K562 (cell line): ENCODE data around the gene RPS6KA4. TPM values are rescaled to one million over a fixed set of nuclear protein-coding genes. Genes with fewer than 3 reads are reported as not detected.

Source experiments
- ATF7 ChIP-seq: fragments of 450-650 bp; IDR thresholded peaks from 2 replicates; pipeline ENCODE4 v1.7.1; 2014; ENCODE audit warnings: mild to moderate bottlenecking, moderate library complexity
- CAMTA2 ChIP-seq: fragments of 250-450 bp; sonication (Bioruptor Pico); conservative IDR thresholded peaks from 2 replicates; pipeline ENCODE4 v1.5.1; 2022
- DNMT1 ChIP-seq: fragments of 450-650 bp; IDR thresholded peaks from 2 replicates; pipeline ENCODE4 v1.6.1; 2016; ENCODE audit warnings: antibody characterized with exemption, mild to moderate bottlenecking
- GATAD2B ChIP-seq: fragments of 450-650 bp; IDR thresholded peaks from 2 replicates; pipeline ENCODE4 v1.6.1; 2017; ENCODE audit warnings: mild to moderate bottlenecking, borderline replicate concordance
- GTF2E2 ChIP-seq: fragments of 200-800 bp; sonication (Bioruptor generic); IDR thresholded peaks from 2 replicates; pipeline ENCODE4 v1.6.1; 2016; ENCODE audit warnings: missing genetic modification characterization, missing compliant biosample characterization
- MTA3 ChIP-seq: fragments of 450-650 bp; formaldehyde crosslinking; IDR thresholded peaks from 2 replicates; pipeline ENCODE4 v1.6.1; 2017; ENCODE audit warnings: mild to moderate bottlenecking, borderline replicate concordance
- NFYB ChIP-seq: IDR thresholded peaks from 2 replicates; pipeline ENCODE4 v1.6.1; 2011; ENCODE audit warnings: mild to moderate bottlenecking, moderate library complexity; ENCODE audit not compliant: insufficient read length; ENCODE audit errors: extremely low read depth
- PHB ChIP-seq: fragments of 250-450 bp; sonication (Bioruptor Pico); IDR thresholded peaks from 2 replicates; pipeline ENCODE4 v1.5.0; 2021
- POLR2H ChIP-seq: IDR thresholded peaks from 2 replicates; pipeline ENCODE4 v1.6.1; 2016; ENCODE audit warnings: missing genetic modification characterization, low read depth, mild to moderate bottlenecking, control low read depth, missing compliant biosample characterization, moderate library complexity
- SNRNP70 ChIP-seq: fragments of 200-400 bp; formaldehyde crosslinking; optimal IDR thresholded peaks from 2 replicates; pipeline ENCODE3; 2017; ENCODE audit warnings: low read depth, low read length
- TBL1XR1 ChIP-seq, 2 experiments: IDR thresholded peaks; 2 replicates each; pipeline ENCODE4 v1.6.1; 2012; ENCODE audit warnings: improper control_type of control experiment in 2 of 2, low read length in 2 of 2, mild to moderate bottlenecking in 1 of 2
- ZFP36 ChIP-seq: fragments of 150-350 bp; IDR thresholded peaks from 2 replicates; pipeline ENCODE4 v1.6.1; 2018; ENCODE audit warnings: low read length, low read depth; ENCODE audit not compliant: partially characterized antibody
- ZNF124 ChIP-seq: sonication (generic); formaldehyde crosslinking; IDR thresholded peaks from 2 replicates; pipeline ENCODE4 v1.8.1; 2022; ENCODE audit warnings: missing genetic modification reagents
- ZNF507 ChIP-seq: conservative IDR thresholded peaks from 2 replicates; pipeline ENCODE4 v1.6.1; 2017; ENCODE audit warnings: missing genetic modification characterization, missing compliant biosample characterization
- ZNF830 ChIP-seq: fragments of 250-450 bp; sonication (Bioruptor Pico); IDR thresholded peaks from 2 replicates; pipeline ENCODE4 v1.5.0; 2021; ENCODE audit warnings: mild to moderate bottlenecking
- polyA plus RNA-seq, 8 experiments: library from polyadenylated mRNA; depleted of rRNA in 4 of 8; stranded (reverse) in 5 of 8; unstranded in 3 of 8; fragments of >200 nt; fragmentation: Nextera tagmentation in 2 of 8; fragmentation: Illumina TruSeq in 1 of 8; extraction: Ambion mirVana in 2 of 8; extraction: Trizol in 1 of 8; gene quantifications; 2 replicates each; pipeline versions ENCODE4 v1.2.1 to v1.2.3, GENCODE V29; 2011 to 2014; ENCODE audit warnings: inconsistent platforms in 1 of 8, missing spikeins in 1 of 8
- total RNA-seq, 7 experiments: library from RNA; depleted of rRNA in 6 of 7; stranded (reverse); fragments of >200 nt in 6 of 7; fragmentation: Illumina TruSeq in 2 of 7; extraction: Trizol in 2 of 7; gene quantifications; 2 replicates each; pipeline versions ENCODE4 v1.2.1 to v1.2.3, GENCODE V29; 2011 to 2021; ENCODE audit warnings: low replicate concordance in 1 of 7
- TF ChIP-seq, protein P1 (sequence below): fragments of 450-650 bp; IDR thresholded peaks from 2 replicates; pipeline ENCODE4 v1.6.1; 2017; ENCODE audit warnings: mild to moderate bottlenecking, moderate library complexity
- TF ChIP-seq, protein P2 (sequence below): fragments of 450-650 bp; formaldehyde crosslinking; IDR thresholded peaks from 2 replicates; pipeline ENCODE4 v1.4.0; 2022; ENCODE audit warnings: mild to moderate bottlenecking, moderate library complexity
- TF ChIP-seq, protein P3 (sequence below), 2 experiments: IDR thresholded peaks; 2 replicates each; pipeline ENCODE4 v1.6.1; 2011; ENCODE audit warnings: borderline replicate concordance in 1 of 2, control low read depth in 1 of 2, low read depth in 1 of 2, low read length in 1 of 2, mild to moderate bottlenecking in 1 of 2, mixed read lengths in 1 of 2, moderate library complexity in 1 of 2; ENCODE audit not compliant: insufficient read depth in 1 of 2, insufficient read length in 1 of 2, poor library complexity in 1 of 2, severe bottlenecking in 1 of 2; ENCODE audit errors: extremely low read depth in 1 of 2
- TF ChIP-seq, protein P4 (sequence below): IDR thresholded peaks from 2 replicates; pipeline ENCODE4 v1.6.1; 2012; ENCODE audit warnings: low read depth, low read length, improper control_type of control experiment, borderline replicate concordance
- TF ChIP-seq, protein P5 (sequence below): sonication (generic); formaldehyde crosslinking; IDR thresholded peaks from 2 replicates; pipeline ENCODE4 v1.8.0; 2022; ENCODE audit warnings: missing genetic modification reagents, mild to moderate bottlenecking, moderate library complexity, borderline replicate concordance
- TF ChIP-seq, protein P6 (sequence below): fragments of 250-450 bp; sonication (Bioruptor Pico); IDR thresholded peaks from 2 replicates; pipeline ENCODE4 v1.8.0; 2022; ENCODE audit warnings: inconsistent platforms

The RPS6KA4 gene
- total and polyA plus RNA-seq, 9 of the 15 experiments (the other 6 are each of a cell fraction or from before 2014, with no cell fraction given): 0.15 to 23.8 (median 9.8) TPM

DNA sequence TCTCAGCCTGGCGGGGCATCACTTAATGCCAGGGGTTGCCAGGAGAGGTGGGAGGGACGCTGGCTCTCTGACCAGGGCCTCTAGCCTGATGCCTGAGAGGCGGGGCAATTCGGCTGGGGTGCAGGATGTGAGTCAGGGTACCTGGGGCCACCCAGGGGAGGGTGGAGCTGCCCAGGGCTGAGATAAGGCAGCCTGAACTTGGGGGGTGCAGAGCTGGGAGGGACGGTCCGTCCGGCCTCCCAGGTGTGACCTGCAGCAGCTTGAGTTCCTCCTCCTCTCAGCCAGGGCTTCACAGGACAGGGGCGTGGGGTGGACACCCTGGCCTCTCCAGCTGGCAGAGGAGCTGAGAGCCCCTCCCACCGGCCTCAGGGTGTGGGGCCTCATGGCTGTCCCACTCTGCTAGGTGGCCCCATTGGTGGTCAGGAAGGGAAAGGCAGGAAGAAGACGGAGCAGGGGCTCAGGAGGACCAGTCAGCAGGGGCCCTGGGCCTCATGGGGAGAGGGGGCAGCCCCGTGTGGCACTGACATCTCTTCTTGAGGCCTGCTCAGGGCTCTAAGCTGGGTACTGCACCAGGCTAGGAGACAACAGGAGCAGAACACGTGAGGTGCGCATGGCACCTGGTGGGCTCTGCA is 942 bp upstream of the RPS6KA4 start (continued):
- TF ChIP-seq, protein P1, sequence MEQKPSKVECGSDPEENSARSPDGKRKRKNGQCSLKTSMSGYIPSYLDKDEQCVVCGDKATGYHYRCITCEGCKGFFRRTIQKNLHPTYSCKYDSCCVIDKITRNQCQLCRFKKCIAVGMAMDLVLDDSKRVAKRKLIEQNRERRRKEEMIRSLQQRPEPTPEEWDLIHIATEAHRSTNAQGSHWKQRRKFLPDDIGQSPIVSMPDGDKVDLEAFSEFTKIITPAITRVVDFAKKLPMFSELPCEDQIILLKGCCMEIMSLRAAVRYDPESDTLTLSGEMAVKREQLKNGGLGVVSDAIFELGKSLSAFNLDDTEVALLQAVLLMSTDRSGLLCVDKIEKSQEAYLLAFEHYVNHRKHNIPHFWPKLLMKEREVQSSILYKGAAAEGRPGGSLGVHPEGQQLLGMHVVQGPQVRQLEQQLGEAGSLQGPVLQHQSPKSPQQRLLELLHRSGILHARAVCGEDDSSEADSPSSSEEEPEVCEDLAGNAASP: no peak
- TF ChIP-seq TBL1XR1 (IDR thresholded peaks at IDR 0.05; ENCODE audit: low read length in 2 of 2) (no peak), ZNF507 (tag) (no peak), DNMT1 (no peak), NFYB (no peak), MTA3 (peak; percentile 28; the same call in 1 of the 2 replicates), CAMTA2 (CRISPR knock-in tag) (no peak), PHB (CRISPR knock-in tag) (no peak), ZNF124 (no peak), ATF7 (no peak), GATAD2B (no peak), ZNF830 (CRISPR knock-in tag) (no peak), GTF2E2 (no peak), ZFP36 (no peak), POLR2H (tag) (no peak), SNRNP70 (no peak)
- TF ChIP-seq, protein P2, sequence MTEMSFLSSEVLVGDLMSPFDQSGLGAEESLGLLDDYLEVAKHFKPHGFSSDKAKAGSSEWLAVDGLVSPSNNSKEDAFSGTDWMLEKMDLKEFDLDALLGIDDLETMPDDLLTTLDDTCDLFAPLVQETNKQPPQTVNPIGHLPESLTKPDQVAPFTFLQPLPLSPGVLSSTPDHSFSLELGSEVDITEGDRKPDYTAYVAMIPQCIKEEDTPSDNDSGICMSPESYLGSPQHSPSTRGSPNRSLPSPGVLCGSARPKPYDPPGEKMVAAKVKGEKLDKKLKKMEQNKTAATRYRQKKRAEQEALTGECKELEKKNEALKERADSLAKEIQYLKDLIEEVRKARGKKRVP: no peak
- TF ChIP-seq, protein P3, sequence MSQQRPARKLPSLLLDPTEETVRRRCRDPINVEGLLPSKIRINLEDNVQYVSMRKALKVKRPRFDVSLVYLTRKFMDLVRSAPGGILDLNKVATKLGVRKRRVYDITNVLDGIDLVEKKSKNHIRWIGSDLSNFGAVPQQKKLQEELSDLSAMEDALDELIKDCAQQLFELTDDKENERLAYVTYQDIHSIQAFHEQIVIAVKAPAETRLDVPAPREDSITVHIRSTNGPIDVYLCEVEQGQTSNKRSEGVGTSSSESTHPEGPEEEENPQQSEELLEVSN (IDR thresholded peaks at IDR 0.05; ENCODE audit: borderline replicate concordance in 1 of 2, extremely low read depth in 1 of 2, insufficient read depth in 1 of 2, insufficient read length in 1 of 2, low read depth in 1 of 2, low read length in 1 of 2, poor library complexity in 1 of 2, severe bottlenecking in 1 of 2): peak in 1 of 2 experiments; percentile 20
- TF ChIP-seq, protein P4, sequence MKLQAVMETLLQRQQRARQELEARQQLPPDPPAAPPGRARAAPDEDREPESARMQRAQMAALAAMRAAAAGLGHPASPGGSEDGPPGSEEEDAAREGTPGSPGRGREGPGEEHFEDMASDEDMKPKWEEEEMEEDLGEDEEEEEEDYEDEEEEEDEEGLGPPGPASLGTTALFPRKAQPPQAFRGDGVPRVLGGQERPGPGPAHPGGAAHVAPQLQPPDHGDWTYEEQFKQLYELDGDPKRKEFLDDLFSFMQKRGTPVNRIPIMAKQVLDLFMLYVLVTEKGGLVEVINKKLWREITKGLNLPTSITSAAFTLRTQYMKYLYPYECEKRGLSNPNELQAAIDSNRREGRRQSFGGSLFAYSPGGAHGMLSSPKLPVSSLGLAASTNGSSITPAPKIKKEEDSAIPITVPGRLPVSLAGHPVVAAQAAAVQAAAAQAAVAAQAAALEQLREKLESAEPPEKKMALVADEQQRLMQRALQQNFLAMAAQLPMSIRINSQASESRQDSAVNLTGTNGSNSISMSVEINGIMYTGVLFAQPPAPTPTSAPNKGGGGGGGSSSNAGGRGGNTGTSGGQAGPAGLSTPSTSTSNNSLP: no peak
- TF ChIP-seq, protein P5, sequence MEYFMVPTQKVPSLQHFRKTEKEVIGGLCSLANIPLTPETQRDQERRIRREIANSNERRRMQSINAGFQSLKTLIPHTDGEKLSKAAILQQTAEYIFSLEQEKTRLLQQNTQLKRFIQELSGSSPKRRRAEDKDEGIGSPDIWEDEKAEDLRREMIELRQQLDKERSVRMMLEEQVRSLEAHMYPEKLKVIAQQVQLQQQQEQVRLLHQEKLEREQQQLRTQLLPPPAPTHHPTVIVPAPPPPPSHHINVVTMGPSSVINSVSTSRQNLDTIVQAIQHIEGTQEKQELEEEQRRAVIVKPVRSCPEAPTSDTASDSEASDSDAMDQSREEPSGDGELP (CRISPR knock-in tag): peak; percentile 94
- TF ChIP-seq, protein P6, sequence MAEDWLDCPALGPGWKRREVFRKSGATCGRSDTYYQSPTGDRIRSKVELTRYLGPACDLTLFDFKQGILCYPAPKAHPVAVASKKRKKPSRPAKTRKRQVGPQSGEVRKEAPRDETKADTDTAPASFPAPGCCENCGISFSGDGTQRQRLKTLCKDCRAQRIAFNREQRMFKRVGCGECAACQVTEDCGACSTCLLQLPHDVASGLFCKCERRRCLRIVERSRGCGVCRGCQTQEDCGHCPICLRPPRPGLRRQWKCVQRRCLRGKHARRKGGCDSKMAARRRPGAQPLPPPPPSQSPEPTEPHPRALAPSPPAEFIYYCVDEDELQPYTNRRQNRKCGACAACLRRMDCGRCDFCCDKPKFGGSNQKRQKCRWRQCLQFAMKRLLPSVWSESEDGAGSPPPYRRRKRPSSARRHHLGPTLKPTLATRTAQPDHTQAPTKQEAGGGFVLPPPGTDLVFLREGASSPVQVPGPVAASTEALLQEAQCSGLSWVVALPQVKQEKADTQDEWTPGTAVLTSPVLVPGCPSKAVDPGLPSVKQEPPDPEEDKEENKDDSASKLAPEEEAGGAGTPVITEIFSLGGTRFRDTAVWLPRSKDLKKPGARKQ (CRISPR knock-in tag): no peak
